B cell (primary cell): Measurements from ENCODE around the gene AFG1L. TPM values are rescaled to one million over a fixed set of nuclear protein-coding genes. Genes with fewer than 3 reads are reported as not detected.

ENCODE experiments used
- ATAC-seq: fragments of 200-7000 bp; cut with Tn5 transposase; one replicate; pipeline ENCODE4 v1.10.0; 2021; ENCODE audit warnings: low read depth, mild to moderate bottlenecking, moderate number of reproducible peaks, moderate library complexity
- CTCF ChIA-PET: fragments of 350-600 bp; sonication (Branson Sonifier 250); formaldehyde crosslinking; loops from one replicate; lab custom pipeline; 2021; ENCODE audit warnings: antibody characterized with exemption, inconsistent platforms; lab: Charles Lee
- POLR2A ChIA-PET: fragments of 350-600 bp; sonication (Branson Sonifier 250); formaldehyde crosslinking; loops from one replicate; lab custom pipeline; 2021; ENCODE audit warnings: antibody characterized with exemption; lab: Charles Lee
- DNase-seq: peaks from one replicate; pipeline ENCODE4 v3.0.0; 2013
- H2AFZ ChIP-seq: 2 replicates; pipeline ENCODE4 v1.6.1; 2012; ENCODE audit warnings: mild to moderate bottlenecking, low read depth, low read length; ENCODE audit not compliant: insufficient read depth, poor library complexity, severe bottlenecking
- H3K27ac ChIP-seq, 2 donors: 1 replicate in 1 of 2; 2 replicates in 1 of 2; pipeline ENCODE4 v1.5.1; 2012 to 2013; ENCODE audit warnings: low read length in 2 of 2, mild to moderate bottlenecking in 2 of 2, moderate library complexity in 1 of 2
- H3K27me3 ChIP-seq, 4 experiments: fragments of 200-600 bp in 1 of 4; sonication (generic) in 1 of 4; replicated peaks in 1 of 4; 1 replicate in 2 of 4; 2 replicates in 2 of 4; pipeline versions ENCODE4 v1.6.1 to v1.7.0; 2013 to 2016; ENCODE audit warnings: low read length in 3 of 4, mild to moderate bottlenecking in 2 of 4, mixed read lengths in 1 of 4, moderate library complexity in 1 of 4; ENCODE audit not compliant: insufficient read depth in 4 of 4, control insufficient read depth in 3 of 4; ENCODE audit errors: control extremely low read depth in 1 of 4
- H3K36me3 ChIP-seq, 2 experiments: replicated peaks in 1 of 2; 1 replicate in 1 of 2; 2 replicates in 1 of 2; pipeline versions ENCODE4 v1.6.1 to v1.7.1; 2013; ENCODE audit warnings: low read length in 1 of 2; ENCODE audit not compliant: insufficient read depth in 2 of 2, control insufficient read depth in 1 of 2; ENCODE audit errors: control extremely low read depth in 1 of 2, extremely low read depth in 1 of 2
- H3K4me1 ChIP-seq, 2 donors: fragments of 200-600 bp in 1 of 2; sonication (generic) in 1 of 2; 1 replicate in 1 of 2; 2 replicates in 1 of 2; pipeline versions ENCODE4 v1.5.1 to v1.6.1; 2013 to 2017; ENCODE audit warnings: low read length in 2 of 2; ENCODE audit not compliant: control insufficient read depth in 2 of 2, insufficient read depth in 2 of 2
- H3K4me2 ChIP-seq: replicated peaks from 2 replicates; pipeline ENCODE3; 2012; ENCODE audit warnings: mild to moderate bottlenecking, low read depth, low read length; ENCODE audit not compliant: poor library complexity, severe bottlenecking
- H3K4me3 ChIP-seq, 5 experiments: fragments of 200-600 bp in 1 of 5; sonication (generic) in 1 of 5; 1 replicate in 3 of 5; 2 replicates in 2 of 5; pipeline versions ENCODE4 v1.5.1 to v1.7.0; 2011 to 2016; ENCODE audit warnings: low read length in 4 of 5, mild to moderate bottlenecking in 4 of 5, low read depth in 2 of 5, control low read depth in 1 of 5, moderate library complexity in 1 of 5; ENCODE audit not compliant: insufficient read depth in 1 of 5; ENCODE audit errors: control extremely low read depth in 1 of 5, extremely low read depth in 1 of 5
- H3K79me2 ChIP-seq: fragments of 200-600 bp; sonication (generic); one replicate; pipeline ENCODE4 v1.6.0; 2016; ENCODE audit warnings: low read length; ENCODE audit not compliant: control insufficient read depth, insufficient read depth
- H3K9ac ChIP-seq: fragments of 200-600 bp; sonication (generic); 2 replicates; pipeline ENCODE4 v1.6.1; 2017; ENCODE audit warnings: mild to moderate bottlenecking, low read length, moderate library complexity
- H3K9me3 ChIP-seq, 3 donors: one replicate each; pipeline versions ENCODE4 v1.6.1 to v1.7.1; 2013; ENCODE audit warnings: low read length in 2 of 3; ENCODE audit not compliant: control insufficient read depth in 2 of 3, insufficient read depth in 1 of 3; ENCODE audit errors: control extremely low read depth in 1 of 3
- H4K20me1 ChIP-seq: 2 replicates; pipeline ENCODE4 v1.6.0; 2012; ENCODE audit warnings: mild to moderate bottlenecking, low read length; ENCODE audit not compliant: insufficient read depth, control insufficient read depth, poor library complexity, severe bottlenecking
- H3K27ac Mint-ChIP-seq: one replicate; pipeline ENCODE4 v1.8.0; 2021; ENCODE audit warnings: mixed read lengths
- H3K27me3 Mint-ChIP-seq: one replicate; pipeline ENCODE4 v1.8.0; 2021; ENCODE audit warnings: mixed read lengths
- H3K4me1 Mint-ChIP-seq: one replicate; pipeline ENCODE4 v1.8.0; 2021; ENCODE audit warnings: mixed read lengths
- H3K4me3 Mint-ChIP-seq: one replicate; pipeline ENCODE4 v1.8.0; 2021; ENCODE audit warnings: mixed read lengths
- H3K9me3 Mint-ChIP-seq: one replicate; pipeline ENCODE4 v1.8.0; 2022; ENCODE audit warnings: mixed read lengths; ENCODE audit not compliant: insufficient read depth
- EZH2 ChIP-seq: IDR thresholded peaks from 2 replicates; pipeline ENCODE4 v1.6.1; 2012; ENCODE audit warnings: borderline replicate concordance, low read depth, mild to moderate bottlenecking, moderate library complexity, low read length; ENCODE audit not compliant: insufficient read depth, poor library complexity, severe bottlenecking
- WGBS: methylation state at CpG from one replicate; pipeline ENCODE4 v1.1.5; 2013; ENCODE audit warnings: missing lambda C conversion rate; ENCODE audit not compliant: insufficient coverage; 5-methylcytosine and 5-hydroxymethylcytosine counted together
- intact Hi-C: fragments of 100-400 bp; cut with micrococcal nuclease; formaldehyde crosslinking; loops from one replicate; pipeline ENCODE4 v1.10.0; 2022
- polyA plus RNA-seq: library from polyadenylated mRNA; depleted of rRNA; stranded (reverse); fragments of >200 nt; gene quantifications from 2 replicates; pipeline ENCODE4 v1.2.3, GENCODE V29; 2012
- total RNA-seq, 2 donors: library from RNA; stranded (reverse); fragments of 120-200 nt in 1 of 2; gene quantifications; 1 replicate in 1 of 2; 2 replicates in 1 of 2; pipeline versions ENCODE4 v1.2.3 to v1.2.4, GENCODE V29; 2013 to 2022
- TF ChIP-seq, protein P1 (sequence below): fragments of 200-600 bp; IDR thresholded peaks from one replicate; pipeline ENCODE4 v1.8.0; 2022; ENCODE audit warnings: antibody characterized with exemption, mild to moderate bottlenecking

AFG1L gene
- total and polyA plus RNA-seq, 2 donors (not counting 1 experiment from before 2014, with no cell fraction given): 1.8 to 14.2 TPM

DNA sequence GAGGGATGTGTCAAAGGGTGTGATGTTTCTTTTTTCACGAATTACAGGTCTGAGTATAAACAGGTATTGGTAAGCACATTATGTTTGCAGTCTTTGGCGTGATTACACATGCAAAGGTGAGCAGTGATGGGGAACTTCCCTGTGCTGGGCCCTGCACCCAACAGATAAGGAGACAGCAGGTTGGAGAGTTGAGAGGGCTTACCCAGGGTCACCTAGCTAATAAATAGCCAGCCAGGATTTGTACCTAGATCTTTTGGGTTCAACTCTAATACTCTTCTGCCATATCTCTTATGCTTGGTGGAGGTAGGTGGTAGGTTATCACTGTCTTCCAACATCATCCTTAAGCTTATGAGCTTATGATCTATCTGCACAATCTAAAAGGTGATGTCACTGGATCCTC lies 46.5 kb downstream of the AFG1L start:
- H3K4me1 Mint-ChIP-seq: peaks cover 33% of the 10 kb centered on the region
- WGBS: 68% methylated on average over 2 of the region's 2 CpGs
- no peak for TF ChIP-seq EZH2
- TF ChIP-seq, protein P1, sequence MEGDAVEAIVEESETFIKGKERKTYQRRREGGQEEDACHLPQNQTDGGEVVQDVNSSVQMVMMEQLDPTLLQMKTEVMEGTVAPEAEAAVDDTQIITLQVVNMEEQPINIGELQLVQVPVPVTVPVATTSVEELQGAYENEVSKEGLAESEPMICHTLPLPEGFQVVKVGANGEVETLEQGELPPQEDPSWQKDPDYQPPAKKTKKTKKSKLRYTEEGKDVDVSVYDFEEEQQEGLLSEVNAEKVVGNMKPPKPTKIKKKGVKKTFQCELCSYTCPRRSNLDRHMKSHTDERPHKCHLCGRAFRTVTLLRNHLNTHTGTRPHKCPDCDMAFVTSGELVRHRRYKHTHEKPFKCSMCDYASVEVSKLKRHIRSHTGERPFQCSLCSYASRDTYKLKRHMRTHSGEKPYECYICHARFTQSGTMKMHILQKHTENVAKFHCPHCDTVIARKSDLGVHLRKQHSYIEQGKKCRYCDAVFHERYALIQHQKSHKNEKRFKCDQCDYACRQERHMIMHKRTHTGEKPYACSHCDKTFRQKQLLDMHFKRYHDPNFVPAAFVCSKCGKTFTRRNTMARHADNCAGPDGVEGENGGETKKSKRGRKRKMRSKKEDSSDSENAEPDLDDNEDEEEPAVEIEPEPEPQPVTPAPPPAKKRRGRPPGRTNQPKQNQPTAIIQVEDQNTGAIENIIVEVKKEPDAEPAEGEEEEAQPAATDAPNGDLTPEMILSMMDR: no peak
- Histone ChIP-seq H3K4me2 (no peak overlapping the region), H3K27me3 (no peaks in the 10 kb centered on the region), H3K9me3 (no peaks in the 10 kb centered on the region), H3K4me3 (no peak overlapping the region), H3K36me3 (no peaks in the 10 kb centered on the region), H3K9ac (no peak overlapping the region), H3K79me2 (no peaks in the 10 kb centered on the region), H2AFZ (no peak overlapping the region), H3K27ac (no peak overlapping the region), H4K20me1 (no peaks in the 10 kb centered on the region), H3K4me1 (peaks cover 13 to 23% of the 10 kb centered on the region in 2 donors)
- H3K27me3 Mint-ChIP-seq: no peaks in the 10 kb centered on the region
- H3K27ac Mint-ChIP-seq: peak overlapping the region; percentile 54
- ATAC-seq (no peak), DNase-seq (no peak)
- peak overlapping the region; percentile 54 for H3K4me3 Mint-ChIP-seq
- intact Hi-C loops: no loop called here
- ChIA-PET CTCF (no interaction called here), POLR2A (no interaction called here)
- H3K9me3 Mint-ChIP-seq: no peaks in the 10 kb centered on the region

DNA sequence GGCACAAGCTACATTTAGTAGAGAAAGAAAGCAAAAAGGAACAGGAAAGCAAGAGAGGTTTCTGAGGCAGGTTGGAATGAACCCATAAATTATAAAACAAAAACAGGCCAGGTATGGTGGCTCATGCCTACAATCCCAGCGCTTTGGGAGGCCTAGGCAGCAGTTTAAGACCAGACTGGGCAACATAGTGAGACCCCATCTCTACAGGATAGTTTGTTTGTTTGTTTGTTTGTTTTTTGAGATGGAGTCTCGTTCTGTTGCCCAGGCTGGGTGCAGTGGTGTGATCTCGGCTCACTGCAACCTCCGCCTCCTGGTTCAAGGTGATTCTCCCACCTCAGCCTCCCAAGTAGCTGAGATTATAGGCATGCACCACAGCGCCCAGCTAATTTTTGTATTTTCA lies 49.0 kb downstream of the AFG1L start:
- Histone ChIP-seq H3K4me3 (no peak overlapping the region), H4K20me1 (no peaks in the 10 kb centered on the region), H2AFZ (no peak overlapping the region), H3K36me3 (no peaks in the 10 kb centered on the region), H3K4me2 (no peak overlapping the region), H3K27me3 (no peaks in the 10 kb centered on the region), H3K27ac (no peak overlapping the region), H3K79me2 (peaks cover 7% of the 10 kb centered on the region), H3K9ac (no peak overlapping the region), H3K4me1 (peaks cover 25 to 35% of the 10 kb centered on the region in 2 donors), H3K9me3 (no peaks in the 10 kb centered on the region)
- Mint-ChIP-seq H3K9me3 (no peaks in the 10 kb centered on the region), H3K4me1 (peaks cover 48% of the 10 kb centered on the region), H3K4me3 (no peak overlapping the region), H3K27ac (no peak overlapping the region), H3K27me3 (no peaks in the 10 kb centered on the region)
- WGBS: 96% methylated on average over 4 of the region's 5 CpGs
- ChIA-PET POLR2A (no interaction called here), CTCF (no interaction called here)
- intact Hi-C loops: no loop called here
- TF ChIP-seq, protein P1: no peak
- no peak for TF ChIP-seq EZH2
- ATAC-seq: no peak
- no peak for DNase-seq
